ENCODE data around the gene F10. TPM values are rescaled to one million over a fixed set of nuclear protein-coding genes. Genes with fewer than 3 reads are reported as not detected.

Gene F10
- total and polyA plus RNA-seq, 2 of the 13 experiments (the other 11 are each of a cell fraction or from before 2014, with no cell fraction given), result 58.4 to 237 TPM

DNA sequence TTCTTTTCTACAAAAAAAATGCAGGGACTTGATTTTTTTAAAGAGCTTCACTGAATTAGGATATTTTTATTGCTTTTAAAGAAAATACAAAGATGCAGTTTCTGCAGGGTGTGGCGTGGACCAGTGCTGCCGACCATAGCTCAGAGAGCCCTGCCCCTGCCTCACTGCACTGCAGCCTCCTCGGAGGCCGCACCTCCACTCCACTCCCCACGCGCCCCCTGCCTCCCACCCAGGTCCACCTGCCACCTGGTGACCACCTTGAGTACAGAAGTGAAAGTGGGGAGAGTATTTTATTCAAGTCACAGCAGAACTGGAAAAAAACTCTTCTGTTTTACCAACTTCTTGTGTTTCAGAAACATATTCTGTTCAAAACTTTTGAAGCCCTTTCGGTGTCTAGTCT lies 24.9 kb upstream of the F10 start (continued):
- TF ChIP-seq, protein P1, sequence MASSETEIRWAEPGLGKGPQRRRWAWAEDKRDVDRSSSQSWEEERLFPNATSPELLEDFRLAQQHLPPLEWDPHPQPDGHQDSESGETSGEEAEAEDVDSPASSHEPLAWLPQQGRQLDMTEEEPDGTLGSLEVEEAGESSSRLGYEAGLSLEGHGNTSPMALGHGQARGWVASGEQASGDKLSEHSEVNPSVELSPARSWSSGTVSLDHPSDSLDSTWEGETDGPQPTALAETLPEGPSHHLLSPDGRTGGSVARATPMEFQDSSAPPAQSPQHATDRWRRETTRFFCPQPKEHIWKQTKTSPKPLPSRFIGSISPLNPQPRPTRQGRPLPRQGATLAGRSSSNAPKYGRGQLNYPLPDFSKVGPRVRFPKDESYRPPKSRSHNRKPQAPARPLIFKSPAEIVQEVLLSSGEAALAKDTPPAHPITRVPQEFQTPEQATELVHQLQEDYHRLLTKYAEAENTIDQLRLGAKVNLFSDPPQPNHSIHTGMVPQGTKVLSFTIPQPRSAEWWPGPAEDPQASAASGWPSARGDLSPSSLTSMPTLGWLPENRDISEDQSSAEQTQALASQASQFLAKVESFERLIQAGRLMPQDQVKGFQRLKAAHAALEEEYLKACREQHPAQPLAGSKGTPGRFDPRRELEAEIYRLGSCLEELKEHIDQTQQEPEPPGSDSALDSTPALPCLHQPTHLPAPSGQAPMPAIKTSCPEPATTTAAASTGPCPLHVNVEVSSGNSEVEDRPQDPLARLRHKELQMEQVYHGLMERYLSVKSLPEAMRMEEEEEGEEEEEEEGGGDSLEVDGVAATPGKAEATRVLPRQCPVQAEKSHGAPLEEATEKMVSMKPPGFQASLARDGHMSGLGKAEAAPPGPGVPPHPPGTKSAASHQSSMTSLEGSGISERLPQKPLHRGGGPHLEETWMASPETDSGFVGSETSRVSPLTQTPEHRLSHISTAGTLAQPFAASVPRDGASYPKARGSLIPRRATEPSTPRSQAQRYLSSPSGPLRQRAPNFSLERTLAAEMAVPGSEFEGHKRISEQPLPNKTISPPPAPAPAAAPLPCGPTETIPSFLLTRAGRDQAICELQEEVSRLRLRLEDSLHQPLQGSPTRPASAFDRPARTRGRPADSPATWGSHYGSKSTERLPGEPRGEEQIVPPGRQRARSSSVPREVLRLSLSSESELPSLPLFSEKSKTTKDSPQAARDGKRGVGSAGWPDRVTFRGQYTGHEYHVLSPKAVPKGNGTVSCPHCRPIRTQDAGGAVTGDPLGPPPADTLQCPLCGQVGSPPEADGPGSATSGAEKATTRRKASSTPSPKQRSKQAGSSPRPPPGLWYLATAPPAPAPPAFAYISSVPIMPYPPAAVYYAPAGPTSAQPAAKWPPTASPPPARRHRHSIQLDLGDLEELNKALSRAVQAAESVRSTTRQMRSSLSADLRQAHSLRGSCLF (CRISPR knock-in tag; IDR thresholded peaks at IDR 0.05; ENCODE audit: borderline replicate concordance), result no peak

DNA sequence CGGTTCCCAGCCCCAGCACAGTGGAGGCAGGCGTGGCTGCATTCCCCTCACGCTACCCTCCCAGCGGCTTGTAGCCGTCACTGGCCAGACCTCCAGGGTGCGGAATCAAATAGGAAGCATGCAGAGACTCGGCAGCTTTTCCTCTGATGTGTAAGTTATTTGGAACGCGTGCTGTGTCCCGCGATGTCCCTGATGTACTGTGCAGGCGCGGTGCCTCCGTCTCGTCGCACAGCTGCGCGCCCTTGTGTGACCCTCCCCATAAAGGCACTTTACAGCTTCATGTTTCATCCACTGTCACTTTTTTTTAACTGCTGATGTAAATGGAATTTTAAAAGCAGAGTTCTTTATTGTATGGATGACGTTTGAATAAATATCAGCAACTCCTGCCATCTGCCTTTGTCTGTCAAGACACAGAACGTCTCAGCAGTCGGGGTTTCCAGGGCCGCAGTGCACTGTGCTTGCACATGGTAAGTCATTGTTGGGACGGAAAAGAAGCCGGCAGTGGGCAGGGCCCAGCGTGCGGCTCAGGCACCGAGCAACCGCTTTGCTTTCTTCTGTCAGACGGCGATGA lies 24.4 kb upstream of the F10 start:
- DNase-seq (ENCODE audit: low spot score) (no peak), ATAC-seq (no peak), FAIRE-seq (no peak)
- Histone ChIP-seq H3K4me2 (ENCODE audit: low read depth, low read length) (no peak overlapping the region), H2AFZ (ENCODE audit: low read length) (no peak overlapping the region), H3K79me2 (ENCODE audit: insufficient read depth, low read length) (no peaks in the 10 kb centered on the region), H3K9me3 (ENCODE audit: low read length) (no peaks in the 10 kb centered on the region), H3K4me1 (ENCODE audit: insufficient read depth, low read length) (peaks cover 13% of the 10 kb centered on the region), H3K27ac (ENCODE audit: extremely low read length, insufficient read depth, low read length) (no peak overlapping the region), H3K4me3 (replicated peaks in 1 of 3; ENCODE audit: insufficient read depth in 1 of 3, low read depth in 2 of 3, low read length in 3 of 3) (no peak overlapping the region), H3K9ac (ENCODE audit: insufficient read depth, low read depth, low read length) (no peak overlapping the region), H4K20me1 (ENCODE audit: insufficient read depth, low read length) (no peaks in the 10 kb centered on the region), H3K36me3 (replicated peaks in 1 of 2; ENCODE audit: control insufficient read depth in 1 of 2, insufficient read depth in 2 of 2, low read length in 2 of 2) (no peaks in the 10 kb centered on the region), H3K27me3 (ENCODE audit: control insufficient read depth in 1 of 2, insufficient read depth in 2 of 2, low read length in 2 of 2) (no peaks in the 10 kb centered on the region)
- no TSS peak for BruUV-seq (replicated peaks)
- TF ChIP-seq ZNF614 (CRISPR knock-in tag; IDR thresholded peaks at IDR 0.05; ENCODE audit: borderline replicate concordance) (no peak), AGO2 (optimal IDR thresholded peaks at IDR 0.05; ENCODE audit: low read depth, low read length) (peak; percentile 39)
- 94% methylated on average over 30 of the region's 30 CpGs for WGBS (ENCODE audit: low lambda C conversion rate)
- ChIA-PET POLR2A (no interaction called here), CTCF (ENCODE audit: low intra/inter-chr PET ratio, low total read pairs) (no interaction called here)
- intact Hi-C loops (cut with micrococcal nuclease; ENCODE audit: unreplicated experiment) (no loop called here), in situ Hi-C loops (cut with HindIII; ENCODE audit: extremely low pct_ligation_motif_present, low pct_unique_long_range_greater_than_20kb) (no loop called here)
